HUES6 (cell line): ENCODE measurements around the gene NADSYN1.

Source experiments
- H3K27ac ChIP-seq: 2 replicates; pipeline ENCODE4 v1.7.0; 2013; ENCODE audit warnings: low read depth, mild to moderate bottlenecking, low read length, inconsistent platforms
- H3K27me3 ChIP-seq: 2 replicates; pipeline ENCODE4 v1.6.1; 2013; ENCODE audit warnings: low read length; ENCODE audit not compliant: control insufficient read depth, insufficient read depth
- H3K36me3 ChIP-seq: 2 replicates; pipeline ENCODE4 v1.6.1; 2013; ENCODE audit warnings: low read length; ENCODE audit not compliant: control insufficient read depth, insufficient read depth
- H3K4me1 ChIP-seq: 2 replicates; pipeline ENCODE4 v1.6.1; 2013; ENCODE audit warnings: low read length; ENCODE audit not compliant: control insufficient read depth, insufficient read depth
- H3K4me3 ChIP-seq: 2 replicates; pipeline ENCODE4 v1.5.1; 2013; ENCODE audit warnings: low read depth, low read length
- H3K9ac ChIP-seq: one replicate; pipeline ENCODE4 v1.6.1; 2013; ENCODE audit warnings: mild to moderate bottlenecking, low read length
- H3K9me3 ChIP-seq: 2 replicates; pipeline ENCODE4 v1.6.1; 2013; ENCODE audit warnings: low read depth, low read length; ENCODE audit not compliant: control insufficient read depth, insufficient read depth

NADSYN1 gene

GRCh38 chr11:71484248-71485062 is 31.5 kb downstream of the NADSYN1 start:
- Histone ChIP-seq H3K9ac (no peak overlapping the region), H3K27ac (no peak overlapping the region), H3K4me3 (no peak overlapping the region), H3K27me3 (no peaks in the 10 kb centered on the region), H3K9me3 (no peaks in the 10 kb centered on the region), H3K36me3 (peaks cover 66% of the 10 kb centered on the region), H3K4me1 (peaks cover 16% of the 10 kb centered on the region; the same call in 1 of the 2 replicates)

GRCh38 chr11:71485063-71485399 is 32.0 kb downstream of the NADSYN1 start:
- Histone ChIP-seq H3K4me1 (peaks cover 16% of the 10 kb centered on the region; the same call in 1 of the 2 replicates), H3K36me3 (peaks cover 65% of the 10 kb centered on the region), H3K4me3 (no peak overlapping the region), H3K9ac (no peak overlapping the region), H3K27ac (no peak overlapping the region), H3K9me3 (no peaks in the 10 kb centered on the region), H3K27me3 (no peaks in the 10 kb centered on the region)

GRCh38 chr11:71485466-71485865 is 32.5 kb downstream of the NADSYN1 start:
- H3K9me3 ChIP-seq: no peaks in the 10 kb centered on the region
- H3K27me3 ChIP-seq: no peaks in the 10 kb centered on the region
- H3K4me1 ChIP-seq: peaks cover 16% of the 10 kb centered on the region; the same call in 1 of the 2 replicates
- H3K27ac ChIP-seq: no peak overlapping the region
- H3K4me3 ChIP-seq: no peak overlapping the region
- no peak overlapping the region for H3K9ac ChIP-seq
- peaks cover 67% of the 10 kb centered on the region for H3K36me3 ChIP-seq

GRCh38 chr11:71486320-71486719 is 33.3 kb downstream of the NADSYN1 start:
- H3K27ac ChIP-seq: no peak overlapping the region
- no peaks in the 10 kb centered on the region for H3K27me3 ChIP-seq
- H3K4me3 ChIP-seq: no peak overlapping the region
- no peaks in the 10 kb centered on the region for H3K9me3 ChIP-seq
- H3K4me1 ChIP-seq: peaks cover 16% of the 10 kb centered on the region; the same call in 1 of the 2 replicates
- H3K9ac ChIP-seq: no peak overlapping the region
- peaks cover 68% of the 10 kb centered on the region for H3K36me3 ChIP-seq

- Histone ChIP-seq H3K9me3 (no peaks in the 10 kb centered on the region), H3K27me3 (no peaks in the 10 kb centered on the region), H3K4me3 (no peak overlapping the region), H3K36me3 (peaks cover 61% of the 10 kb centered on the region), H3K4me1 (peaks cover 16% of the 10 kb centered on the region; the same call in 1 of the 2 replicates), H3K9ac (peak overlapping the region; percentile 14), H3K27ac (peak overlapping the region; percentile 71; the same call in 1 of the 2 replicates)
These were observed 35.8 kb downstream of the NADSYN1 start for GRCh38 chr11:71488681-71489270.

- H3K4me3 ChIP-seq: no peak overlapping the region
- no peaks in the 10 kb centered on the region for H3K27me3 ChIP-seq
- no peak overlapping the region for H3K9ac ChIP-seq
- H3K9me3 ChIP-seq: no peaks in the 10 kb centered on the region
- H3K27ac ChIP-seq: no peak overlapping the region
- H3K4me1 ChIP-seq: peaks cover 16% of the 10 kb centered on the region; the same call in 1 of the 2 replicates
- H3K36me3 ChIP-seq: peaks cover 58% of the 10 kb centered on the region
These were observed 36.5 kb downstream of the NADSYN1 start for GRCh38 chr11:71489311-71490043.

GRCh38 chr11:71490044-71490730 is 37.2 kb downstream of the NADSYN1 start:
- H3K9ac ChIP-seq: no peak overlapping the region
- H3K4me1 ChIP-seq: peaks cover 16% of the 10 kb centered on the region; the same call in 1 of the 2 replicates
- peaks cover 53% of the 10 kb centered on the region for H3K36me3 ChIP-seq
- H3K27ac ChIP-seq: no peak overlapping the region
- H3K9me3 ChIP-seq: no peaks in the 10 kb centered on the region
- H3K27me3 ChIP-seq: no peaks in the 10 kb centered on the region
- no peak overlapping the region for H3K4me3 ChIP-seq

- peaks cover 53% of the 10 kb centered on the region for H3K36me3 ChIP-seq
These were observed 37.9 kb downstream of the NADSYN1 start for GRCh38 chr11:71490731-71491390.

GRCh38 chr11:71491531-71491930 is 38.5 kb downstream of the NADSYN1 start:
- Histone ChIP-seq H3K27me3 (no peaks in the 10 kb centered on the region), H3K36me3 (peaks cover 53% of the 10 kb centered on the region), H3K4me3 (no peak overlapping the region), H3K27ac (no peak overlapping the region), H3K9me3 (peaks cover 6% of the 10 kb centered on the region; the same call in 1 of the 2 replicates), H3K4me1 (peaks cover 16% of the 10 kb centered on the region; the same call in 1 of the 2 replicates), H3K9ac (no peak overlapping the region)

More at GRCh38 chr11:71490731-71491390, 37.9 kb downstream of the NADSYN1 start:
- H3K9me3 ChIP-seq: 0 out of 2 replicates have a peak, but pooled peaks cover 1% of the 10 kb centered on the region
- peaks cover 16% of the 10 kb centered on the region; the same call in 1 of the 2 replicates for H3K4me1 ChIP-seq
- H3K27ac ChIP-seq: no peak overlapping the region
- no peaks in the 10 kb centered on the region for H3K27me3 ChIP-seq
- no peak overlapping the region for H3K4me3 ChIP-seq
- no peak overlapping the region for H3K9ac ChIP-seq

- Histone ChIP-seq H3K4me1 (peaks cover 16% of the 10 kb centered on the region; the same call in 1 of the 2 replicates), H3K36me3 (peaks cover 56% of the 10 kb centered on the region), H3K27ac (no peak overlapping the region), H3K9ac (no peak overlapping the region), H3K4me3 (no peak overlapping the region), H3K9me3 (peaks cover 7% of the 10 kb centered on the region; the same call in 1 of the 2 replicates), H3K27me3 (no peaks in the 10 kb centered on the region)
These were observed 38.9 kb downstream of the NADSYN1 start for GRCh38 chr11:71491940-71492339.
